Measurements from ENCODE around the gene MARVELD1.

MARVELD1 gene

DNA sequence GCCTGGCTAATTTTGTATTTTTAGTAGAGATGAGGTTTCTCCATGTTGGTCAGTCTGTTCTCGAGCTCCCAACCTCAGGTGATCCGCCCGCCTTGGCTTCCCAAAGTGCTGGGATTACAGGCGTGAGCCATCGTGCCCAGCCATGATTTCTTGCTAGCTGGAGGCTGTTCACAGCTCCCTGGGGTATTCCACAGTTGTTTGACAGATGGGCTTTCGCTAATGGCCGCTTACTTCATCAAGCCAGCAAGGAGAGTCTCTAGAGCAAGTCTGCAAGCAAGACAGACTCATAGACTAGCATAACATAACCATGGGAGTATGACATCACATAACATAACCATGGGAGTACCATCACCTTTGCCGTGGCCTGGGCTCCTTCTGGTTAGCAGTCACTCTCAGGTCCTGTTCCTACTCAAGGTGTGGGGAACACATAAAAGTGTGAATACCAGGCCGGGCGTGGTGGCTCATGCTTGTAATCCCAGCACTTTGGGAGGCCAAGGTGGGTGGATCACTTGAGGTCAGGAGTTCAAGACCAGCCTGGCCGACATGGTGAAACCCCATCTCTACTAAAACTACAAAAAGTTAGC, 15.4 kb upstream of the MARVELD1 start:
- DNase-seq, result peak; percentile 68

DNA sequence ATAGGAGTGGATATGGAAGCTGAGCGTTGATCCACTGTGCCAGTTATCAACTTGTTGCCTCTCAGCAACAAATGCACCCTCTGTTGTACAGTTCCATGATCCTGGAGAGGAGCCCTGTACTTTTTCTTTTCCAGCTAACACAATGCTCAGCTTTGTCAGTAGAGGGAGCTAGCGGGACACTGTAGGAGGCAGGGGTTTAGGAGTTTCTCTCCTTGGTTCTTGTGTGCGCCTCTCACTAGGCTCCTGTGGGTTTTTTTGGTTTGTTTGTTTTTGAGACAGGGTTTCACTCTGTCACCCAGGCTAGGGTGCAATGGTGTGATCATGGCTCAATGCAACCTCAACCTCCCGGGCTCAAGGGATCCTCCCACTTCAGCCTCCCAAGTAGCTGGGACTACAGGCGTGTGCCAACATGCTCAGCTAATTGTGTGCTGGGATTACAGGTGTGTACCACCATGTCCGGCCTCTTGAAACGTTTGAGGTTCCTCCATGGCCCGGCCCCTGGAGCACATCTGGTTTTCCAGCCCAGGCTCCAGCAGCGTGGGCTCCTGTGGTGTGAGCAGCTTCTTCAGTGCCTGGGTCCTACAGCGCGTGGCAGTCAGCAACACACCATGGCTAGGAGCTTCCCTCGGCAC, 12.0 kb upstream of the MARVELD1 start:
- peak; percentile 85 for DNase-seq

DNA sequence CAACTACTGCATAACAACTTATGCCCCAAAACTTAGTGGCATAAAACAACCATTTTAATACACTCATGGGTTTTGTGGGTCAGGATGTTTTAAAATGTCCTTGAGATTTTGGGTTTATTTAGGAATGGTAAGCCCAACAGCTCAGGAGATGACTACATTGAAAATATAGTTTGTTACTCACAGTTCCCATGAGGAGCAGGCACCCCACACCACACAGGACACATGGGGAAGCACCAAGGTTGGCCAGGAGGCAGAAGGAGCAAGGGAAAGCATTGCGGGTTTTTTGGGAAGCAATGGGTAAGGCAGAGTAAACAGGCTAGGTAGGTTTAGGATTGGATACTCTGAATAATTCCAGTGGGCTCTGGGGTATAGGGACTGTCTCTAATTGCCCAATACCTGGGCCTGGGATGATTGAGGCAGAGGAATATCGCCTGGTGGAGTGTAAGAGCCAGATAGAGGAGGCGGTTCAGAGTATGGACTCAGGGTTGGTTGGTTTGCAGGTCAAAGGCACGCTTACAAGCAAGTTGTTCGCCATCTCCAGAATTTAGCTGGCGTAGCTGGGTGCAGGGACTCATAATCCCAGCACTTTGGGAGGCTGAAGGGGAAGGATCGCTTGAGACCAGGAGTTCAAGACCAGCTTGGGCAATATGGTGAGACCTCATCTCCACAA, 10.0 kb upstream of the MARVELD1 start:
- DNase-seq, result no peak

DNA sequence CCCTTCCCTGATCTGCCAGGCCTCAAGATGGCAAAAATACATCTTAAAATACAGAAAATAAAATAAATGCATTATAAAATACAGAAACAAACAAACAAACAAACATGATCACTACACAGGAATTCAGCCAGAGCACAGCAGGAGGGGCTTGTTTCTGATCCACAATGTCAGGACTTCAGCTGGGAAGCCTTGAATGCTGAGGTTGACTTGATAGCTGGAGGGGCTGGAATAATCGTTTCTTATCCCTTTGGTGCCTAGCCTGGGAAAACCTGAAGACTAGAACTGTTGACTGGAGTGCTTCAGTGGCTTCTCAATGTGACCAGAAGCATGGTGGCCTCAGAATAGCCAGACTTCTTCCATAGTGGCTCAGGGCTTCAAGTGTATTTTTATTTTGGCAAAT, 9.2 kb upstream of the MARVELD1 start:
- DNase-seq, result no peak

DNA sequence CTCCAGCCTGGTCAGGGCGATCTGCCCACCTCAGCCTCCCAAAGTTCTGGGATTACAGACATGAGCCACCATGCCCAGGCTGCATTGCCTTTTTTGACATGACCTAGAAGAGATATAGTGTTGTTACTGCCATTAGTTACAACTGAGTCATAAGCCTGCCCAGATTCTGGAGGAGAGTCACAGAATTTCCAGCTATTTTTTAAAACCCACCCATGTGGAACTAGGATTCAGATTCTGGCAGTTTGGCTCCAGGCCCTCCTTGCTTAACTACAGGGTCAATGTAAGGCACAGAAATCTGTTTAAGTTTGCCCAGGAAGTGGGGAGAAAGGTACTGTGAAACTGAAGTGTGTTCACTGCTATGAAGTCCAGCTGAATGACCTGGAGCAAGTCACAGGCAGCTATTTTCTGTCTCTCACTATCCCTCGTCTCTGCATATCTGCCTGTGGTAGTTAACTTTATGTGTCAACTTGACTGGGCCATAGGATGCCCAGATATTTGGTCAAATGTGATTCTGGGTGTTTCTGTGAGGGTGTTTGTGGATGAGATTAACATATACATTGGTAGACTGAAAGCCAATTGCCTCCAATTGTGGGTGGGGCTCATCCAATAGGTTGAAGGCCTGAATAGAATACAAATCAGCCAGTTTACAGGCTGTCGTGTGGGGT, 8.4 kb upstream of the MARVELD1 start:
- DNase-seq, result no peak

DNA sequence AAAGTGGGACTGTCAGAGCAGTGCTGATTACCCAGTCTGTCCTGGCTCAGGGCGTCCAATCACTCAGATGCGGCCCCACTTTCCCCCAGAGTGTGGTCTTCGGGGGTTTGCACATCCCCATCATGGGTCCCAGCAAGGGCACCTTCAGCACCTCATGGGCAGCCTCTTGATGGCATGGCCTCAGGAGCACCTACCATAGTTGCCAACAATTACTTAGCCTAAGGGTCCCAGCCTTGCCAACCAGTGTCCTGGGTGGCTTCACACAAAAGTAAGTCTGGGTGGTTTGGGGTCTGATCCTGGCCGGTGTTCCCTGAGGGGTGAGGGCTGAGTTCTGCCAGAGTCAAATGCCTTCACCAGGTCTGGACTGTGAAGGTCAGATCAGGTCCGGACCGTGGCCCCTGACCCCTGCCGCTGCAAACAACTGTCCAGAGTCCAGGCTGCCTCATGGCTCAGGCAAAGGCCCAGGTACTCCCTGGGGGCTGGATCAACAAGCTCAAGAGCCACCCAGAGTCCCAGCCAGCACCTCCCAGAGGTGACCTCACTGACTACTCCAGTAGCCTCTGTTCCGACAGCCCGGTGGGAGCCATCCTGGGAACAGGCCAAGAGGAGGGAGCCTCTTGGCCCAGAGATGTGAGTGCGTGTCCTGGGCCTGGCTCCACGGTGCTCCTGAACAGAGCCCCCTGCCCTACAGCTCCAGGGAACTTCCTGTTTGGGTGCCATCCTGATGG, 6.2 kb upstream of the MARVELD1 start:
- DNase-seq, result no peak

DNA sequence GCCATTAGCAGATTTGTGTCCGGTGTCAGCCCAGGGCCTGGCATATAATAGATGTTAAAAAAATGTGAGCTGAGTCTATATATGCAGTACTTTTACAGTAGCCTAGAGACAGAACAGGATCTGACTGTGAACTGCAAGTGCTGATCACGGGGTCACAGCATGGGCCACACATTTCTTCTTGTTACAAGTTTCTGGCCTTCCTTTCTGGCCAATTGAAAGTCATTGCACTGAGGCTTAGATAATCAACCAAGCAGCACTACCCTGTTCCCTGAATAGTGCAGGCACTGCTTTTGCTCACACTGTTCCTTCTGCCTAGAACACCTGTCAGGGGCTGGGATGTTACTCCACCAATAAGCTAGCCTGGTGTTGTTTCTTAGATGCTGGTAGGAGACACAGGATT, 5.4 kb upstream of the MARVELD1 start:
- no peak for DNase-seq

DNA sequence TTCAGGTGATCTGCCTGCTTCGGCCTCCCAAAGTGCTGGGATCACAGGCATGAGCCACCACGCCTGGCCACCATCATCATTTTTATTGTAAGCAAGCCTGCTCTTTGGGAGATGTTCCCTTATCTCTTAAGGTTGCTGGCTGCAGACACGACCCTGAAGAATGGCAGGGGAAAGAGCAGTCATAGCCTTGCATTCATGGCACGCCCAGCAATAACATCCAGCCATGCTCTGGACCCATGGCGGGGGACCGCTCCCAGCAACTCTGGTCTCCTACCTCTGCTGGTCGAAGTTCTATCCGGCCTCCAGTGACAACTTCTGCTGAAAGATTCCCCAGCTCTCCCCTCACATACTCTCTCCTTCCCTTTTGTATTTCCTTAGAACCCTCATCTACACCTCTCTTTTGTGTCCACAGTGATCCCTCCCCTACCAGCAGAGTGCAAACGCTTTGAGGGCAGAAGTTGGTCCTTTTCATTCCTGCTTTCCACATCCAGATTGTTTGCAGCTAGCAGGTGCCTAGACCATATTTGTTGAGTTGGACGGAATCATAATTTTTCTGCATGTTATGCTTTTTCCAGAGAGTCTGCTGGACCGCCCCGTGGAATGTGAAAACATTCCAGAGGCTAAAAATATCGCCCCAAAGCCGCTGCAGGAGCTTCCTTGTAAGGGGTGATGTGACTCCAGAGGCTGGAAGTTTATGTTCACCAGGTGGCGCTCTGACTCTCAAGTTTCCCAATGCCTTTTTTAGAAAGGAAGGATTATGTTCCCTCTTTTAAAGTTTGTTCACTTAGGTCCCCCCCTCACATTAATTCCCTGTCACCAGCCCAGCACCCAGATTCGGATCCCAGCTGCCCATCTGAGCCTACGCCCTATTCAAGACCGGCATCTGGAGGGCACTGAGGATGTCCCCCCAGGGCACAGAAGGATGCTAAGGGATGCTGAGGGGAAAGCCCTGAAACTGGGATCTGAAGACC, 4.3 kb upstream of the MARVELD1 start:
- DNase-seq, result peak; percentile 88

DNA sequence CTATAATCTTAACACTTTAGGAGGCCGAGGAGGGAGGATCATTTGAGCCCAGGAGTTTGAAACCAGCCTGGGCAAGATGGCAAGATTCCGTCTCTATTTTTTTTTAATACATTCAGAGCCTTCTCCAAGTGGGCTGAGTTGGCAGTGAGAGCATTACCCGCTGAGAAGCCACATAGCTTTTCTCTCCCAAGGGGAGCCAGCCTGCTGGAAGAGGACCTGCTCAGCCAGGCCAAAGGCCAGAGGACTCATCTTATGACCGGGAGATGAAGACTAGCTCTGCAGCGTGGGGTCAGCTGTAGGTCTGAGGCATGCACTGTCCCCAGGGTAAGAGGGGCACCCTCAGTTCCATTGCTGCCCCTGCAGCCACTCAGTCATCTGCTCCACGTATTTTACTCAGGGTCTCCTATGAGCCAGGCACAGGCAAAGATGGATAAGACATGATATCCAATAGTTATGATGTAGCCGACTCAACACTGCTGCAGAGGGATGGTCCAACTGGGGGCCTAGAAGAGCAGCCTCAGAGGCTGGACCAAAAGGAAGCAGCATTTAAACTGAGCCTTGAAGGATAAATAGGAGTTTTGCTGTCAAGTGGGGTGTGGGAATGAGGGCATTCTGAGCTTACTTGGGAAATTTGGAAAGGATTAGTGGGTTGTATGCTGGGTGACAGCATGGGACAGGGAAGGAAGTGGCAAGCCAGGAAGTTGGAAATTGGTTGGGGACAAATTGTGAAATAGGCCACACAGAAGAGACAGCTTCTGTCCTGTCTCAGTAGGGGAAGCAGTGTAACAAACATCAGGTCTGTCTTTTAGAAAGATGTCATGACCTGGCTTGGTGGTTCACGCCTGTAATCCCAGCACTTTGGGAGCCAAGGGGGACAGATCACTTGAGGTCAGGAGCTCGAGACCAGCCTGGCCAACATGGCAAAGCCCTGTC, 1.6 kb upstream of the MARVELD1 start:
- no peak for DNase-seq

DNA sequence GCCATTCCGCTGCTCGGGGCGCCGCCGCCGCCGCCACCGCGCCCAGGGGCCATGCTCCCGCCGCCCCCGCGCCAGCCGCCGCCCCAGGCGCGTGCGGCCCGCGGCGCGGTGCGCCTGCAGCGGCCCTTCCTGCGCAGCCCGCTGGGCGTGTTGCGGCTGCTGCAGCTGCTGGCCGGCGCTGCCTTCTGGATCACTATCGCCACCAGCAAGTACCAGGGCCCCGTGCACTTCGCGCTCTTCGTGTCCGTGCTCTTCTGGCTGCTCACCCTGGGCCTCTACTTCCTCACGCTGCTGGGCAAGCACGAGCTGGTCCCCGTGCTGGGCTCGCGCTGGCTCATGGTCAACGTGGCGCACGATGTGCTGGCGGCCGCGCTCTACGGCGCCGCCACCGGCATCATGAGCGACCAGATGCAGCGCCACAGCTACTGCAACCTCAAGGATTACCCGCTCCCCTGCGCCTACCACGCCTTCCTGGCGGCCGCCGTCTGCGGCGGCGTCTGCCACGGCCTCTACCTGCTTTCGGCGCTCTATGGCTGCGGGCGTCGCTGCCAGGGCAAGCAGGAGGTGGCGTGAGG, 383 bp downstream of the MARVELD1 start:
- peak; percentile 92 for DNase-seq

DNA sequence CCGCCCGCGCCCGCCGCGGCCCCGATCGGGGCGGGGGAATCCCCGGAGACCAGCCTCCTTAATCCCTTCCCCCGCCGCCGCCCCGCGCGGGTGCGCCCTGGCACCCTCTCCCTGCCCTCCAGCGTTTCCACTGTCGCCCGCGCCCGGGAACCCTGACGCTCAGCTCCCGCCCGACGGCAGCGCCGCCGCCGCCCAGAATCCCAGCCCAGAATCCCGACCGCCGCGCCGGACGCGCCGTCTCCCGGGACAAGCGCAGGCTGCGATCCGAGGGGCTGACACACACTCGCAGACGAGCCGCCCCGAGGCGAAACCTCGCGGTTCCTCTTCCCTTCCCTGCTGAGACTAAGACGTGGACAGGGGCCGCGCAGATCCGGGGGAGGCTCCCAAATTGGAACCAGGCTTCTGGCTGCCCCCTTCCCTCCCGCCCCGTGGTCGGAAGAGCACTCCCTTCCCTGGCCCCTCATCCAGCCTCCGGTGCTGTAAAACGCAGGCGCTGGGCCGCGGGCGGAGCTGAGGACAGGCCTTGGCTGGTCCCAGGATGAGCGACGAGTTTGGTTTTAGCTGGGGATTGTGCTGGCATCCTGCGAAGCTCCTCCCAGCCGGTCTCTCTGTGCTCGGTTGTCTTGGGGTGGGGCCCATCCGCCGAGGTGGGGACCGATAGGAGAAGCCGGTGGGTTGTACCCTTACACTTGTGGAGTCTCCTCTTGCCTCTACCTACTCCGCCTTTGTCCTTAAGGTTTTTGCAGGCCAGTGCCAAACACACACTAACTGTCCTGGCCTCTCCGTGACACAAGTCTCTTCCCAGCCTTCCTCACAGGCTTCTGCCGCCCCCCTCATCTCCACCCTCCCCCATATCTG, 1.1 kb downstream of the MARVELD1 start:
- DNase-seq, result peak; percentile 90

DNA sequence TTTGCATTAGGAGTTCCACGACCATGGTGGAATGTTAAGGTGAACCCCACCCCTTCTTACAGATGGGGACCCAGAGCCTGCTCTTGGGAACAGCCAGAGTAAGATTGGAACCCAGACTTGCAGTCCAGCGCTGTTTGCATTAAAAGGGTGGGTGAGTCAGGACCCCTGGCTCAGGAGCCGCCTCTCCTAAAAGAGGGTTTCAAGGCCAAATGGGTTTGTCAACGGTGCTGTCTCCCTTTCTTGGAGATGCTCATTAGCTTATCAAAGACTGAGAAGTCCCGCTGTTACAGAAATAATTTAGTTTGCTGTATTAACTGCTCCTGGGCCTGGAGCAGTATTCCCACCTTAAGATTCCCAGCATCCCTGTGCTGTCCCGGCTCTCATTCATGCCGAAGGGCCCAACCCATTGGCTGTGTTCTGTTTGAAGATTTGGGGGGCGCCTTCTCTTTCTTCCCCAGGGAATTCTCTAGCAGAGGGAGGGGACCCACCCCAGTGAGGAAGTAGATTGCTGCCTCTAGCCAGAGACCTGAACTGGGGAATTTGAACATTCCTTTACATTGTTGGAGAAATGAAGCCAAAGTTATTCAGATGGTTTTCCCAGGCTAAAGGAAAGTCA, 1.8 kb downstream of the MARVELD1 start:
- DNase-seq, result no peak

DNA sequence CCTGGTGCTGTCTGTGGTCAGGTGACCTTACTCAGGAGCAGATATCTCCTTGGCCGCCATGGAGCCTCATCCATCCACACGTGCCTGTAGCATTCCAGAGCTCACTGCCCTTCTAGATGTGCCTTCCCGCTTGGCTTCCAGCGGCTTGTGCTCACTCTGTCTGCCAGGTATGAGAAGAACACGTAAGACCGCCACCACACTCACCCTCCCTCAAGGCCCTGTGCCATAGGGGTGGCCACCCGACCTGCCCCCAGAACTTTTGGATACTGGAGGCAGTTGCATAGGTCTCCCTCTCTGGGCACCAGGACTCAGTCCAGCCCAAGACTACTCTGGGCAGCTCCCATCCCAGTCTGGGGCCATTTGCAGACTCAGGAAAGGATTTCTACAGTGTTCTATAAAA, 4.1 kb downstream of the MARVELD1 start:
- DNase-seq, result no peak

DNA sequence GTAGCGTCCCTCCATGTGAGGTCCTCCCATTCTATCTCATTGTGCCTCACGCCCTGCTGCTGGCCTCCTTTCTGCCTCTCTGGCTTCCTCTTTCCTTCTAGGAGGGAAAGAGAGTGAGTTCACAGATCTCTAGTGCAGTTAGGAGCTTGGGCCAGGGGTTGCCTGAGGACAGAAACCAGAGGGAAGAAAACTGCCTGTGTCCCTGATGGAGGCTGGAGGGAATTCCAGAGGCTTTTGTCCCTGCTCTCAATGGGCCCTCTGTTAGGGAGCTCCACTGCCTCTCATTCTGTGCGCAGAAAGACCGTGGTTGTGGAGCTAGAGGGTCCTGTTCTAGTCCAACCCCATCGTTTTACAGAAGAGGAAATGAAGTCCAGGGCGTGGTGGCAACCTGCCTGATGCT, 4.6 kb downstream of the MARVELD1 start:
- DNase-seq, result no peak

DNA sequence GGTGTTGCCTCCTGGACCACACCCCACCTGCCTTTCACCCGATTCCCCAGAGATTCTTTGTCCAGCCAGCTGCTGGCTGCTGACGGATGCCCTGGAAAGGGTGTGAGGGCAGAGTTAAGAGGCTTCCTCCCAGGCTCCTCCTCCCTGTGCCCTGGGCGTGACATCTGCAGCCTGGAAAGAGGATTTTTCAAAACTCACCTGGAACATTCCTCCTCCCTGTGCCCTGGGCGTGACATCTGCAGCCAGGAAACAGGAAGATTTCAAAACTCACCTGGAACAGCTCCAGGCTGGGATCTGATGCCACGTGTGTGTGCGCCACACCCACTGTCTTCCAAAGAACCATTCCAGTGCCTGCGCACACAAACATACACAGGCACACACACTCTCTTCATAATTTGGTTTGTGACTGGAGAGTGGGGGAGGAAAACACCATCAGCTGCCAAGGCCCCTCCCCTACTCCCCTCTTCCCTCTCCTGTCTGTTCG, 5.2 kb downstream of the MARVELD1 start:
- DNase-seq, result peak; percentile 41

DNA sequence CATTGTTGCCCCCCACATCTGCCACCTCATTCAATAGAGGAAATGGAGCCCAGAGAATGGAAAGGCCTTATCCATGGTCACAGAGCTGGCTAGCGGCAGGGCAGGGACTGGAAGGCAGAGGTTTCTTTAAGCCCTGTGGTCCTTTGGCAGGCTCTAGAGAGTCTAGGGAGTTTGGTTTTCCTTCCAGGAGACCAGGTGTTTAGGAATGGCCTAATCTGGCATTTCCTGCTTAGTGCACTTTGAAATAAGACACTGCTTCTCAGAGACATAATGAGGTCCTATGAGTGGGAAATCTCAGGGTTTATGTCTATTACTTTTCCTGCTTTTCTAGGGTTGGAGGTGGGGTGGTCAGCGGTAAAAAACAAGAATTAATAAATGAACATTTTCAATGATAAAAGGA, 6.1 kb downstream of the MARVELD1 start:
- no peak for DNase-seq

DNA sequence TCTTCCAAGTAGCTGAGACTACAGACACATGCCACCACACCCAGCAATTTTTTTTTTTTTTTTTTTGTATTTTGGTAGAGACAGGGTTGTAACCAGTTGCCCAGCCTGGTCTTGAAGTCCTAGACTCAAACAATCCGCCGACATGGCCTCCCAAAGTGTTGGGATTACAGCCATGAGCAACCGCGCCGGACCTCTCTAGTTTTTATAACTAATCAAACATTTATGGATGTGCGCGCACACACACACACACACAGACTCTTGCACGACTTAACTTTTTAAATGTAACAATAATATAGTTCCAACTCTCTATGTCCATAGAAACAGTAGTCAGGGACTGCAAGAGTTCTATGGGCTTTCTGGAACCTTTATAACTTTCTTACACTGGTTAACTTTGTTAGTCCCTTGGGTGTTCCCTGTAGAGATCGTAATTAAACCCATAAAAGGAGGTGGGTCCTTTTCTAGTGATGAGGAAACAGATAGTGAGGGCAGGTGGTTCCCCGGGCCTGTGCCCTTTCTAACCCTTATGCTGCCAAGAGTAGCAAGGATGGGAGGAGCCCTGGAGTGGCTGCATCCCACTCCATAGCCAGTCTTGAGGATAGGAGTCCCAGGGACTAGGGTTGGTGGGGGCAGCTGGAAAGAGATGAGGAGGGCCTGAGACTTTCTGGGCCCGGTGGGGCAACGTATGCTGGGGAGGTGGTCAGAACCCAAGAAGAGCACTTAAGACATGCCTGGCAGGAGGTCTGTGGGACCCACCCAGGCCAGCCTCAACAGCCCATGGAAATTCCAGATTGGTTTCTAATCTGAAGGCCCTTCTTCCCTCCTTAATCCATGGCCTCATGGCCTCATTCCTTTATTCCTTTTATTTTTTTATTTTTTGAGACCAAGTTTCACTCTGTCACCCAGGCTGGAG, 8.6 kb downstream of the MARVELD1 start:
- no peak for DNase-seq

DNA sequence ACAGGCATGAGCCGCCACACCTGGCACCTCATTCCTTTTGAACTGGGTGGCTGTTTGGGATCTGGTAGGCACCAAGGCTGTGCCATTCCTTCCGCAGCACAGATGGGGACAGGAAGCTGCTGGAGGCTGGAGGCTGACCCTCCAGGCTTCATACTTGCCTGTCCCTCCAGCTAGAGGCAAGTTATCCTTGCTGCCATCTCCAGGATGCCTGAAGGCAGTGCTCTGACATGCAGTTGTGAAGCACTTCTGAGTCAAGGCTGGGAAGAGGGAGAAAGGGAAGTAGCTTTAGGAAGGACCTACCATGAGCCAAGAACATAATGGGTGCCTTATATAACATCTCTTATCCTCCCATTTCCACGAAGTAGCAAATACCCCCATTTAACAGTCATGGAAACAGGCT, 9.5 kb downstream of the MARVELD1 start:
- DNase-seq, result no peak
